PC-9 (cell line): ENCODE data around the gene EHMT1. TPM values are rescaled to one million over a fixed set of nuclear protein-coding genes. Genes with fewer than 3 reads are reported as not detected.

Experiments used
- BruUV-seq: library from RNA; stranded (reverse); fragments of 400-500 nt; replicated peaks from 2 replicates; lab custom pipeline; 2021; lab: Mats Ljungman, UMichigan
- CTCF ChIA-PET: fragments of 300-600 bp; sonication (Branson Sonifier 250); formaldehyde crosslinking; loops from one replicate; lab custom pipeline; 2022; ENCODE audit warnings: antibody characterized with exemption; lab: Charles Lee
- POLR2A ChIA-PET: fragments of 300-600 bp; sonication (Branson Sonifier 250); formaldehyde crosslinking; loops from one replicate; lab custom pipeline; 2022; ENCODE audit warnings: antibody characterized with exemption; ENCODE audit not compliant: unreplicated experiment; lab: Charles Lee
- DNase-seq, 2 experiments: peaks; one replicate each; pipeline versions ENCODE4 v3.0.0 to v3.0.0-alpha.2; 2015 to 2022; ENCODE audit warnings: mixed read lengths in 1 of 2
- H2AFZ ChIP-seq: fragments of 200-600 bp; sonication (generic); 2 replicates; pipeline ENCODE4 v1.8.1; 2017; ENCODE audit warnings: antibody characterized with exemption
- H3F3A ChIP-seq: fragments of 200-600 bp; sonication (generic); 2 replicates; pipeline ENCODE4 v1.8.1; 2017; ENCODE audit warnings: antibody characterized with exemption, mild to moderate bottlenecking, low read depth; ENCODE audit not compliant: insufficient read depth
- H3K27ac ChIP-seq: fragments of 200-600 bp; sonication (generic); 2 replicates; pipeline ENCODE4 v1.6.1; 2016; ENCODE audit warnings: mixed run types
- H3K27me3 ChIP-seq: fragments of 200-600 bp; sonication (generic); 2 replicates; pipeline ENCODE4 v1.6.1; 2016; ENCODE audit warnings: low read depth, mixed run types; ENCODE audit not compliant: insufficient read depth
- H3K36me3 ChIP-seq: fragments of 200-600 bp; sonication (generic); 2 replicates; pipeline ENCODE4 v1.6.1; 2016; ENCODE audit warnings: low read depth, mixed run types
- H3K4me1 ChIP-seq: fragments of 200-600 bp; sonication (generic); replicated peaks from 2 replicates; pipeline ENCODE4 v1.6.1; 2016; ENCODE audit warnings: mixed run types; ENCODE audit not compliant: insufficient read depth
- H3K4me2 ChIP-seq: fragments of 200-600 bp; sonication (generic); 2 replicates; pipeline ENCODE4 v1.6.1; 2017; ENCODE audit warnings: mixed run types
- H3K4me3 ChIP-seq: fragments of 200-600 bp; sonication (generic); 2 replicates; pipeline ENCODE4 v1.6.1; 2016; ENCODE audit warnings: mixed run types
- H3K79me2 ChIP-seq: fragments of 200-600 bp; sonication (generic); 2 replicates; pipeline ENCODE4 v1.6.1; 2017; ENCODE audit warnings: low read depth, mixed run types
- H3K9me2 ChIP-seq: fragments of 200-600 bp; sonication (generic); 2 replicates; pipeline ENCODE4 v1.8.1; 2017; ENCODE audit warnings: mild to moderate bottlenecking; ENCODE audit not compliant: insufficient read depth
- H3K9me3 ChIP-seq: fragments of 200-600 bp; sonication (generic); 2 replicates; pipeline ENCODE4 v1.8.1; 2016; ENCODE audit warnings: low read depth; ENCODE audit not compliant: insufficient read depth
- H4K20me1 ChIP-seq: fragments of 200-600 bp; sonication (generic); 2 replicates; pipeline ENCODE4 v1.8.1; 2017; ENCODE audit not compliant: insufficient read depth
- EZH2 ChIP-seq: fragments of 200-600 bp; sonication (generic); IDR thresholded peaks from 2 replicates; pipeline ENCODE4 v1.8.0; 2017; ENCODE audit warnings: antibody characterized with exemption, low read depth
- intact Hi-C: fragments of 100-400 bp; cut with micrococcal nuclease; formaldehyde crosslinking; loops from one replicate; pipeline ENCODE4 v1.10.0; 2022; ENCODE audit not compliant: unreplicated experiment
- total RNA-seq: library from RNA; stranded (reverse); gene quantifications from 2 replicates; pipeline ENCODE4 v1.2.3, GENCODE V29; 2021
- TF ChIP-seq, protein P1 (sequence below): fragments of 200-600 bp; sonication (generic); conservative IDR thresholded peaks from 2 replicates; pipeline ENCODE4 v1.6.1; 2017; ENCODE audit warnings: mixed run types, antibody characterized with exemption, mild to moderate bottlenecking, moderate library complexity

Gene EHMT1
- total RNA-seq, 1 experiment from 2014 or later = 116 TPM

DNA sequence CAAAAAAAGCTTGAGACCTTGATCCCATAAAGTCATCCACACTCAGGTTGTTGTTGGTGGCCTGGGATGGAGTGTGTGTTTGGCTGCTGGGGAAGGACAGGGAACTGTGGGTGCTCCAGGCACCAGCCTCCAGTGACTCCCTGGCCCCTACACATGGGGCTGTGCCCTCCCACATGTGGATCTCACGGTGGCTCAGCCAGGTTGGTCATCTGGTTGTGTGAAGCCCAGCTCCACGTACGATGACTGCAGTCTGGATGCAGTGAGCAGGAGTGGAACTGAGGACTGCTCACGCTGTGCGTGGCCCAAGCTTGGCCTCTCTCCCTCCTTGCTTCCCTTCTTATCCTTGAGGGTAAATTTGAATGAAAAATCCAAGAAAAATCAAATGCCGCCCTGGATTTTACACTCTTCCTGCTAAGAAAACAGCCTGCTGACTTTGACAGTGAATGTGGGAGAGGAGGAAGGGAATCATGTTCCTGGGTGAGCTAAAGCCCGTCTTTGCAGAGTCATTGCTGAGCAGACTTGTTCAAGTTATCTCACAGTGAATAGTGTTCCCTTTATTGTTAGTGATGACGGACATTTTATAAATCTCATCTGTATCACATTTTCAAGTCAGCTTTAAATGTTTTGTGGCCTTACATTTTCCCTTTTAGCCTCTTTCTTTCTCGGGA, 193.7 kb downstream of the EHMT1 start:
- Histone ChIP-seq H4K20me1 (no peaks in the 10 kb centered on the region; the same call in 1 of the 2 replicates), H3K4me2 (no peak overlapping the region), H3K4me3 (no peak overlapping the region), H3K4me1 (no peaks in the 10 kb centered on the region), H3K79me2 (no peaks in the 10 kb centered on the region), H3K27me3 (no peaks in the 10 kb centered on the region), H3K9me2 (no peaks in the 10 kb centered on the region), H3K9me3 (no peaks in the 10 kb centered on the region), H2AFZ (no peak overlapping the region), H3F3A (no peaks in the 10 kb centered on the region), H3K36me3 (no peaks in the 10 kb centered on the region), H3K27ac (no peak overlapping the region)
- no peak for DNase-seq
- intact Hi-C loops = no loop called here
- TF ChIP-seq EZH2 = no peak
- TF ChIP-seq, protein P1, sequence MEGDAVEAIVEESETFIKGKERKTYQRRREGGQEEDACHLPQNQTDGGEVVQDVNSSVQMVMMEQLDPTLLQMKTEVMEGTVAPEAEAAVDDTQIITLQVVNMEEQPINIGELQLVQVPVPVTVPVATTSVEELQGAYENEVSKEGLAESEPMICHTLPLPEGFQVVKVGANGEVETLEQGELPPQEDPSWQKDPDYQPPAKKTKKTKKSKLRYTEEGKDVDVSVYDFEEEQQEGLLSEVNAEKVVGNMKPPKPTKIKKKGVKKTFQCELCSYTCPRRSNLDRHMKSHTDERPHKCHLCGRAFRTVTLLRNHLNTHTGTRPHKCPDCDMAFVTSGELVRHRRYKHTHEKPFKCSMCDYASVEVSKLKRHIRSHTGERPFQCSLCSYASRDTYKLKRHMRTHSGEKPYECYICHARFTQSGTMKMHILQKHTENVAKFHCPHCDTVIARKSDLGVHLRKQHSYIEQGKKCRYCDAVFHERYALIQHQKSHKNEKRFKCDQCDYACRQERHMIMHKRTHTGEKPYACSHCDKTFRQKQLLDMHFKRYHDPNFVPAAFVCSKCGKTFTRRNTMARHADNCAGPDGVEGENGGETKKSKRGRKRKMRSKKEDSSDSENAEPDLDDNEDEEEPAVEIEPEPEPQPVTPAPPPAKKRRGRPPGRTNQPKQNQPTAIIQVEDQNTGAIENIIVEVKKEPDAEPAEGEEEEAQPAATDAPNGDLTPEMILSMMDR = no peak
- BruUV-seq = no TSS peak
- ChIA-PET POLR2A (interaction anchor here (0.6 kb wide), 1 partner anchor 11 kb away, joined by 47 read pairs; no protein-coding TSS in a partner anchor), CTCF (no interaction called here)

- Histone ChIP-seq H3K9me3 (no peaks in the 10 kb centered on the region), H3K79me2 (no peaks in the 10 kb centered on the region), H2AFZ (no peak overlapping the region), H3K4me2 (no peak overlapping the region), H3F3A (no peaks in the 10 kb centered on the region), H3K27ac (no peak overlapping the region), H3K9me2 (no peaks in the 10 kb centered on the region), H4K20me1 (no peaks in the 10 kb centered on the region; the same call in 1 of the 2 replicates), H3K36me3 (no peaks in the 10 kb centered on the region), H3K4me3 (no peak overlapping the region), H3K27me3 (no peaks in the 10 kb centered on the region), H3K4me1 (no peaks in the 10 kb centered on the region)
- ChIA-PET CTCF (no interaction called here), POLR2A (no interaction called here)
- no peak for DNase-seq
- intact Hi-C loops = no loop called here
- BruUV-seq = no TSS peak
- TF ChIP-seq, protein P1 = no peak
- no peak for TF ChIP-seq EZH2
These were observed 194.4 kb downstream of the EHMT1 start for GRCh38 chr9:137813167-137813566.

GRCh38 chr9:137813651-137814415, 195.0 kb downstream of the EHMT1 start:
- no peak for DNase-seq
- H3K4me2 ChIP-seq = no peak overlapping the region

More at GRCh38 chr9:137813651-137814415, 195.0 kb downstream of the EHMT1 start:
- intact Hi-C loops = no loop called here
- TF ChIP-seq EZH2 = no peak
- CTCF ChIA-PET = no interaction called here
- Histone ChIP-seq H3K9me3 (no peaks in the 10 kb centered on the region), H3K27me3 (no peaks in the 10 kb centered on the region), H3K4me1 (no peaks in the 10 kb centered on the region), H3F3A (no peaks in the 10 kb centered on the region), H2AFZ (no peak overlapping the region), H3K79me2 (no peaks in the 10 kb centered on the region), H3K4me3 (no peak overlapping the region), H3K9me2 (no peaks in the 10 kb centered on the region), H3K27ac (no peak overlapping the region), H3K36me3 (no peaks in the 10 kb centered on the region), H4K20me1 (no peaks in the 10 kb centered on the region; the same call in 1 of the 2 replicates)
- BruUV-seq = no TSS peak
- POLR2A ChIA-PET = no interaction called here
